Vagina (tissue), 2 donors: ENCODE data around the gene NCKAP5L. TPM values are rescaled to one million over a fixed set of nuclear protein-coding genes. Genes with fewer than 3 reads are reported as not detected.
A peak's percentile ranks its signal among the peaks of the same experiment; 100 is the strongest.

ENCODE experiments used
- DNase-seq, 2 donors: peaks; one replicate each; pipeline ENCODE4 v3.0.0-alpha.2; 2017; ENCODE audit errors: extremely low spot score in 2 of 2
- H3K27ac ChIP-seq: fragments of 200-600 bp; sonication (generic); one replicate; pipeline ENCODE4 v1.5.1; 2019
- H3K27me3 ChIP-seq: fragments of 200-600 bp; sonication (generic); one replicate; pipeline ENCODE4 v1.5.1; 2019
- H3K36me3 ChIP-seq, 2 donors: fragments of 200-600 bp; sonication (generic); one replicate each; pipeline ENCODE4 v1.5.1; 2017 to 2019
- H3K4me1 ChIP-seq: fragments of 200-600 bp; sonication (generic); one replicate; pipeline ENCODE4 v1.5.1; 2019
- H3K4me3 ChIP-seq, 2 donors: fragments of 200-600 bp; sonication (generic); 1 replicate in 1 of 2; 2 replicates in 1 of 2; pipeline ENCODE4 v1.5.1; 2016 to 2019
- H3K9me3 ChIP-seq: fragments of 200-600 bp; sonication (generic); one replicate; pipeline ENCODE4 v1.5.1; 2019
- CTCF ChIP-seq, 3 experiments: fragments of 450-650 bp in 2 of 3; fragments of 200-600 bp in 1 of 3; sonication (generic) in 1 of 3; IDR thresholded peaks; one replicate each; pipeline ENCODE4 v1.5.1; 2017 to 2019; ENCODE audit warnings: antibody characterized with exemption in 3 of 3, mild to moderate bottlenecking in 2 of 3, moderate library complexity in 2 of 3
- POLR2A ChIP-seq, 2 donors: fragments of 450-650 bp; IDR thresholded peaks; one replicate each; pipeline ENCODE4 v1.6.1; 2017; ENCODE audit warnings: antibody characterized with exemption in 2 of 2, mild to moderate bottlenecking in 2 of 2, moderate library complexity in 2 of 2
- POLR2AphosphoS5 ChIP-seq, 2 donors: sonication (generic); formaldehyde crosslinking; IDR thresholded peaks; one replicate each; pipeline ENCODE4 v1.9.0; 2017; ENCODE audit warnings: antibody characterized with exemption in 2 of 2, mild to moderate bottlenecking in 2 of 2, low read depth in 1 of 2; ENCODE audit not compliant: insufficient read depth in 1 of 2
- intact Hi-C: fragments of 100-400 bp; cut with DNase I; formaldehyde crosslinking; loops from one replicate; pipeline ENCODE4 v1.15.1; 2023
- total RNA-seq: library from RNA; depleted of rRNA; stranded (reverse); fragments of >200 nt; gene quantifications from one replicate; pipeline ENCODE4 v1.2.3, GENCODE V29; 2016

The NCKAP5L gene
- total RNA-seq, 1 donor from 2014 or later: 15.7 TPM

GRCh38 chr12:49866859-49867569 is 38.8 kb upstream of the NCKAP5L start:
- intact Hi-C loops: loop anchor here (5.0 to 10.0 kb wide), 2 partner anchors 85 to 208 kb away; partner anchors contain the start of gene AQP2
- TF ChIP-seq POLR2AphosphoS5 (IDR thresholded peaks at IDR 0.05; ENCODE audit: insufficient read depth in 1 of 2, low read depth in 1 of 2) (no peak), POLR2A (IDR thresholded peaks at IDR 0.05) (no peak), CTCF (IDR thresholded peaks at IDR 0.05) (peak; percentile 52 to 96 (median 94))
- no peak overlapping the region for H3K4me3 ChIP-seq
- no peaks in the 10 kb centered on the region for H3K9me3 ChIP-seq
- H3K36me3 ChIP-seq: no peaks in the 10 kb centered on the region
- no peaks in the 10 kb centered on the region for H3K27me3 ChIP-seq
- peak overlapping the region; percentile 85 for H3K27ac ChIP-seq
- peaks cover 32% of the 10 kb centered on the region for H3K4me1 ChIP-seq
- DNase-seq: peak in 1 of 2 donors; percentile 87

GRCh38 chr12:49865782-49866135 is 37.5 kb upstream of the NCKAP5L start:
- Histone ChIP-seq H3K4me3 (no peak overlapping the region), H3K27me3 (no peaks in the 10 kb centered on the region), H3K4me1 (peaks cover 32% of the 10 kb centered on the region), H3K27ac (no peak overlapping the region), H3K9me3 (no peaks in the 10 kb centered on the region), H3K36me3 (no peaks in the 10 kb centered on the region)
- intact Hi-C loops: loop anchor here (5.0 to 10.0 kb wide), 2 partner anchors 87 to 209 kb away; partner anchors contain the start of gene AQP2
- TF ChIP-seq POLR2A (IDR thresholded peaks at IDR 0.05) (no peak), POLR2AphosphoS5 (IDR thresholded peaks at IDR 0.05; ENCODE audit: insufficient read depth in 1 of 2, low read depth in 1 of 2) (no peak), CTCF (IDR thresholded peaks at IDR 0.05) (no peak)
- no peak for DNase-seq

GRCh38 chr12:49865109-49865781 is 37.0 kb upstream of the NCKAP5L start:
- no peak overlapping the region for H3K27ac ChIP-seq
- DNase-seq: peak in 1 of 2 donors; percentile 49
- no peaks in the 10 kb centered on the region for H3K36me3 ChIP-seq
- no peaks in the 10 kb centered on the region for H3K9me3 ChIP-seq
- intact Hi-C loops: loop anchor here (5.0 to 10.0 kb wide), 2 partner anchors 87 to 210 kb away; partner anchors contain the start of gene AQP2
- no peak overlapping the region for H3K4me3 ChIP-seq
- TF ChIP-seq CTCF (IDR thresholded peaks at IDR 0.05) (no peak), POLR2A (IDR thresholded peaks at IDR 0.05) (no peak), POLR2AphosphoS5 (IDR thresholded peaks at IDR 0.05; ENCODE audit: insufficient read depth in 1 of 2, low read depth in 1 of 2) (no peak)
- H3K4me1 ChIP-seq: peaks cover 32% of the 10 kb centered on the region
- no peaks in the 10 kb centered on the region for H3K27me3 ChIP-seq

GRCh38 chr12:49864798-49865090 is 36.5 kb upstream of the NCKAP5L start:
- Histone ChIP-seq H3K9me3 (no peaks in the 10 kb centered on the region), H3K4me3 (no peak overlapping the region), H3K4me1 (peaks cover 27% of the 10 kb centered on the region), H3K27ac (no peak overlapping the region), H3K27me3 (no peaks in the 10 kb centered on the region), H3K36me3 (no peaks in the 10 kb centered on the region)
- DNase-seq: no peak
- intact Hi-C loops: loop anchor here (5.0 to 10.0 kb wide), 2 partner anchors 88 to 210 kb away; partner anchors contain the start of gene AQP2
- TF ChIP-seq CTCF (IDR thresholded peaks at IDR 0.05) (no peak), POLR2A (IDR thresholded peaks at IDR 0.05) (no peak), POLR2AphosphoS5 (IDR thresholded peaks at IDR 0.05; ENCODE audit: insufficient read depth in 1 of 2, low read depth in 1 of 2) (no peak)
